GM12891 (cell line): ENCODE data around the gene ZNF385B.

Experiments used
- PAX5 ChIP-seq: IDR thresholded peaks from 2 replicates; pipeline ENCODE4 v1.6.1; 2011; ENCODE audit warnings: low read length, moderate library complexity, mild to moderate bottlenecking; ENCODE audit not compliant: insufficient read depth, severe bottlenecking
- POLR2A ChIP-seq: IDR thresholded peaks from 2 replicates; pipeline ENCODE4 v1.6.1; 2011; ENCODE audit warnings: low read depth, low read length, control low read depth
- POLR2AphosphoS5 ChIP-seq: IDR thresholded peaks from 2 replicates; pipeline ENCODE4 v1.6.1; 2011; ENCODE audit warnings: low read depth, low read length, control low read depth
- POU2F2 ChIP-seq: IDR thresholded peaks from 2 replicates; pipeline ENCODE4 v1.6.1; 2011; ENCODE audit warnings: low read depth, mild to moderate bottlenecking, control low read depth, low read length, moderate library complexity
- SPI1 ChIP-seq: IDR thresholded peaks from 2 replicates; pipeline ENCODE4 v1.6.1; 2011; ENCODE audit warnings: low read depth, low read length, control low read depth
- TAF1 ChIP-seq: IDR thresholded peaks from 2 replicates; pipeline ENCODE4 v1.6.1; 2011; ENCODE audit warnings: low read depth, low read length, control low read depth

GRCh38 chr2:179447839-179448447 is 413.5 kb downstream of the ZNF385B start:
- no peak for TF ChIP-seq POLR2A
- TF ChIP-seq POLR2AphosphoS5: no peak
- TF ChIP-seq TAF1: no peak
- no peak for TF ChIP-seq SPI1
- TF ChIP-seq PAX5: no peak
- TF ChIP-seq POU2F2: no peak
